C1 segment of cervical spinal cord (tissue), 14 donors: ENCODE results near the gene IFT122.
"Not testable (repeated sequence)": the region's sequence is repeated elsewhere in the genome, so short reads cannot be mapped to it uniquely, and the experiment has no call there.

ENCODE experiments used
- DNase-seq, 14 donors: peaks; one replicate each; lab custom pipeline; 2025; lab: John Stamatoyannopoulos, UW

Gene IFT122

DNA sequence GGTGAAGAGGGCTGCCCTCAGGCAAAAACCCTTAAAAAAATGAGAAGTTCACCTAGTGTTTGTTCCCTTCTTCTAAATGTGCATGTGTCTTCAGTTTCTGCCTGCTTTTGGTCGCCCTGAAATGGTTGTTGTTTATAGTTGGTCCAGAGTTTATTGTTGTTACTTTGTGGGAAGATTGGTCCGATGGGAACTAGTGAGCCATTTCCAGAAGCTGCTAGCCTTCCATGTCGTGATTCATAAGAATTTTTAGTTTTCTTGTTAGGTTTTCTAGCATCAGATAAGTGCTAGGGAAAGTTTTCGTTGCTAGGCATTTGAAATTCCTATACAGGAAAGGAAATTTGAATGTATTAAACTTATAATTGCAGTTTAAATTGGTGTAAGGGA is 33.7 kb downstream of the IFT122 start:
- no peak for DNase-seq

DNA sequence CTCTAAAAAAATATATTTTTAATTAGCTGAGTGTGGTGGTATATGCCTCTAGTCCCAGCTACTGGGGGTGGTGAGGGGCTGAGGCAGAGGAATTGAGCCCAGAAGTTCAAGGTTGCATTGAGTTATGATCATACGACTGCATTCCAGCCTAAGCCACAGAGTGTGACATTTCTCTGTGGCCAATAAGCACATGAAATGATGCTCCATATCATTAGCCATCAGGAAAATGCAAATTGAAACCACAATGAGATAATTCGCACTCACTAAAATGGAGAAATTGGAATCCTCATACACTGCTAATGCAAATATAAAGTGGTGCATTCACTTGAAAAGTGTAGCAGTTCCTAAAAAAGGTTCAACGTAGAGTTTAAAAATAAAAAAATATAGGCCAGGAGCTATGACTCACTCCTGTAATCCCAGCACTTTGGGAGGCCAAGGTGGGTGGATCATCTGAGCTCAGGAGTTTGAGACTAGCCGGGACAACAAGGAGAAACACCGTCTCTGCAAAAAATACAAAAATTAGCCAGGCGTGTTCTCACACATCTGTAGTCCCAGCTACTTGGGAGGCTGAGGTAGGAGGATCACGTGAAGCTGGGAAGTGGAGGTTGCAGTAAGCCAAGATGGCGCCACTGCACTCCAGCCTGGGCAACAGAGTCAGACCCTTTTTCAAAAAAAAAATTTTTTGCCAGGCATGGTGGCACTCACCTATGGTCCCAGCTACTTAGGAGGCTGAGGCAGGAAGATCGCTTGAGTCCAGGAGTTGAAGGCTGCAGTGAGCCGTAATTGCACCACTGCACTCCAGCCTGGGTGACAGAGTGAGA is 35.2 kb downstream of the IFT122 start:
- DNase-seq, result no peak

DNA sequence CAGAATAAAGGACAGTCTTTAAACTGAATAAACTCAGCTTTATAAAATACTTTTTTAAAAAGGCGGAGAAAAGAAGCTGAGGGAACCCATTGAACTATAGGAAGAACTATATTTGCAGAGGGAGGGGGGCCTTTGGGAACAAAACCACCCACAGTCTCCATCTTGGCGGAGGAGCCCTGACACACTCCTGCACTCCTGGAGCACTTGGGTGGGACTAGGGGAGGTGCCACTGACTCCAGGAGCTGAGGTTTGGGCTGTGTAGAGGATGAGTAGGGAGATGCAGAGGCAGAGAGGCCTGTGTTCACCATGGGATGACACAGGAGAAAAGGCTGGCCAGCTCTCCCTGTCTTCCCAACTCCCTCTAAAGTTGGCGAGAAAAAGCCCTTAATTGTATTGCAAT is 35.8 kb downstream of the IFT122 start:
- no peak for DNase-seq

DNA sequence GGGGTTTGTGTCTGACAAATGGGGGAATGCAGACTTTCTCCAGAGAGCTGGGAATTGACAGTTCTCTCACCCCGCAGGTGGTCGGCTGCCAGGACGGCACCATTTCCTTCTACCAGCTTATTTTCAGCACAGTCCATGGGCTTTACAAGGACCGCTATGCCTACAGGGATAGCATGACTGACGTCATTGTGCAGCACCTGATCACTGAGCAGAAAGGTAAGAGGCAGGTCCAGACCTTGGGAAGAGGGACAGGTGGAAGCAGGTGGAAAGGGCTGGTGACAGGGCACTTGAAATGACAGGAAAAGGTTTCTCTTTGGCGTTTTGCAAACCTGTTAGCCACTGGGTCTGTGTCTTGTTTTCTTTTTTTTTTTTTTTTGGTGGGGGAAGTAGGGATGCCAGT is 36.6 kb downstream of the IFT122 start:
- DNase-seq, result no peak

DNA sequence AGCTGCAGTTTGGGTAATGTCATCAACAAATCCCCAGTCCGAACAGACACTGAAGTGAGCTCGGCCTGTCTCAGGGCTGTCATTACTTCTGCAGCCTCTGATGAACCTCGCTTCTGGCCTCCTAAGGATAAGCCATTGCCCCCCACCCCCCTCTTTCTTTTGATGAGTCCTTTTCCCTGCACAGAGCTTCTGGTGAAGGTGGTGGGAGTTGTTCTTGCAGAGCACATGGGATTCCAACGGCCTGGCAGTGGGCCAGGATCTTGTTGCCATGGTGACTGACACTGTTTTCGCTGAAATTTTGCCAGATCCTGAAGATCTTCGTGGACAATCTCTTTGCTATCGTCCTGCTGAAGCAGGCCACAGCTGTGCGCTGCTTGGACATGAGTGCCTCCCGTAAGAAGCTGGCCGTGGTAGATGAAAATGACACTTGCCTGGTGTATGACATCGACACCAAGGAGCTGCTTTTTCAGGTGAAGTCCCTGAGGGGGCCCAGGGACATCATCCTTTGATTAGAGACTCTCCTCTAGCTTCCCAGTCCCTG is 41.3 kb downstream of the IFT122 start:
- peak in 1 of 14 donors; percentile 34 for DNase-seq

DNA sequence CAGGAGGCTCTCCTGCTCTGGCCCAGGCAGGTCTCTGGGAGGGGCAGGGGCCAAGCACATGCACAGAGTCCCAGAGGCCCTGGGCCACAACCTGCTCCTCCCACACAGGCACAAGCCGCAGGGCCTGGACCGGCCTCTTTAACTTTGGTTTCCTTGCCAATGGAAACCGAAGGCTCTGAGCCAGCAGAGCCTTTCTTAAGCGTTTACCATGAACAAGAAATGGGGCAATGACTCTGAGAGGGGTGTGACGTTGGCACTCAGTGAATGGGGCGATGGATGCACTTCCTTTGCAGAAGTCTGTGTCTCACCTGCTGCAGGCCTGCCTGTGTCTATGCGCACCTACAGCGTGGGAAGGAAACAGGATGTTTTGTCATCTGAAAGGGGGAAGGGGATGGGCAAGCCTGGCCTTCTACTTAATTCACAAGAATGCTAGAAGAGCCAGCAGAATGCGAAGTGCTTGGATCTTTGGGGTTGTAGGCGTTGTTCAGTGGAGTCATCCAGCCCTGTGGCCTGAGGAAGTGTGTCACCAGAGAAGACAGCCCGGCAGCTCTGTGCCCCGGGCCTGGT is 41.8 kb downstream of the IFT122 start:
- peak in 2 of 14 donors; percentile 25 to 44 for DNase-seq

DNA sequence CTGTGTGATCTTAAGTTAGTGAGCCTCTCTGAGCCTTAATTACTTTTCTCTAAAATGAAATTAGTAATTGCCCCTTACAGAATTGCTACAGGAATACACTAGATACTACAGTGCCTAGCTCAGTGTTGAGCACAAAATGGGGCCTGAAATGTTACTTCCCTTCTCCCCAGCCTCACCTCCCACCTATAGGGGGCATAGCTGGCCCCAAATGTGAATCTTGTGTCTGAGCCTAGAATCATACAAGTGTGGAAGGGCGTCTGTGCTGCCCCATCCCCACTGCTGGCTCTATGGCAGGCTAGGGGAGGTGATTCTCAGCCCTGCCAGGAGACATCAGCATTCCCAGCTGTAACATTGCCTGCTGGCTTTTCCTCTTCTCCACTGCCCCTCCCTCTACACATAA is 42.7 kb downstream of the IFT122 start:
- no peak for DNase-seq

DNA sequence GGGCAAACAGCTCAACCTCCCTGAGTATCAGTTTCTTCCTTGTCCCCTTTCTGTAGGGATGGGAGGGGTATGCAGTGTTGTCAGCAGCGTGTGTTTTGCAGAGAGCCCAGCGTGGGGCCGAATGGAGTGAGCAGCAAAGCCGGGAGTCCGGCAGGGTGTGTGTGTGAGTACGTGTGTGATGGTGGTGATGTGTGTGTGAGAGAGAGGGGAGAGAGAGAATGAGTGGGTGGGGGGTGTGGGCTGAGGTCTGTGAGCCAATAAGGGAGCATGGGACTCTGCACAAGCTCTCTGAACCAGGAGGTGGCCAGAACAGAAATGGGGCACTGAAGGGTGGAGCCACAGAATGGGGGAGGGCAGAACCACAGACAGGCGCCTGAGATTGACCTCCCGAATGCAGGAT is 43.8 kb downstream of the IFT122 start:
- no peak for DNase-seq

DNA sequence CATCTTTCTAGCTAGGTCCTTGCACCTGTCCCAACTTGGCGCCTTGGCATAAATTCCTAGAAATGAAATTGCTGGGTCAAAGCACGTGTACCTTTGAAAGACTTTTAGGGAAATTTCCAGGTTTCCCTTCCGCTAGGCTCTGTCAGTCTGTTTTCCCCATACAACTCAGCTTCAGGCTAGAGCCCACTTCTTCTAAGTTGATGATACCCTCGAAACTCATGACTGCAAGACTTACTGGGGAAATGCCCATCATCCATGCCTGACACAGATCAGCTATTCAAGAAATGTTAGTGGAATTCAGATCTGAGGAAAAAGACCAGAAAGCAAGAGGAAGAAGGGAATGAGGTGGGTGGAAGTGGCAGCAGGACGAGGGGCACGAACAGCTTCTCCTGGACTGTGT is 45.1 kb downstream of the IFT122 start:
- DNase-seq, result not testable (repeated sequence)

DNA sequence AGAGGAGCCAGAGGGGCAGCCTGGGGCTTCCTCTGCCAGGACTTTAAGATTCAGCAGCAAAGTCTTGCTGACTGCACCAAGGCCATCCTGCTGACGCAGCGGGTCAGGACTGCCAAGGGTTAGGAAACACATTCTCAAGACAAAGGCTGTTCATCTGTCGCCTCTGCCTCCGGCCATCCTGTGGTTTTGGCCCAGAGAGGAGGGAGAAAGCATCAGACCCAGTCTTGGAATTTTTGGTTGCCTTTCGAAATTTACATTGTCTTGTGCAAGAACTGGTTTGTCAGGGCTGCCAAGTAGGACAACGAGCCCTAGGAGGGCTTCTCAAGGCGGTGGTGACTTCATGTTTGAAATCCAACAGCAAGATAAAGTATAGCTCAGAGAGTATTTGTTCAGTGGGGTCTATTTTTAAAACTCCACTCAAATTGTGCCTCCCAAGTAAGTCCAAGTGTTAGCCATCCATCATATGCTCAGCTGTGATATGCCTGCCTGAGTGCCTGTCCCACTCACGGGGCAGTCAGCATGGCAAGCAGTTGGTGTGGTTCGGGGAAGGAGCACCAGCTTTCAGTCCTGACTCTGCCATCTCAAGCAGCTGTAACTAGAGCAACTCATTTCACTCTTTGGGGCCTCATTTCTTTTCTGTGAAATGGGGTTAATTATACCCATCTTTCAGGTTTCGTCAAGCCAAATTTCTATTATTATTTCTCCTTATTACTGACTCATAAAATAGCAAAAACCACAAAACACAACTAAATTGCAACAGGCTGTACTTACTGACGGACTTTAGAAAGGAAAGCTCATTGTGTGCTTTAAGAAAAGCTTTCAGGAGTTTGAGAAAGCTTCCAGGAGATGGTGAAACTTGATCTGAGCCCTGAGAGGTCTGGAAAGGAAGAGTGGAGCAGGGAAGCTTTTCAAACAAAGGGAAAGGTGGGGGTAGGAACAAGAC is 46.0 kb downstream of the IFT122 start:
- DNase-seq, result peak in 12 of 14 donors; percentile 9 to 80 (median 48)

DNA sequence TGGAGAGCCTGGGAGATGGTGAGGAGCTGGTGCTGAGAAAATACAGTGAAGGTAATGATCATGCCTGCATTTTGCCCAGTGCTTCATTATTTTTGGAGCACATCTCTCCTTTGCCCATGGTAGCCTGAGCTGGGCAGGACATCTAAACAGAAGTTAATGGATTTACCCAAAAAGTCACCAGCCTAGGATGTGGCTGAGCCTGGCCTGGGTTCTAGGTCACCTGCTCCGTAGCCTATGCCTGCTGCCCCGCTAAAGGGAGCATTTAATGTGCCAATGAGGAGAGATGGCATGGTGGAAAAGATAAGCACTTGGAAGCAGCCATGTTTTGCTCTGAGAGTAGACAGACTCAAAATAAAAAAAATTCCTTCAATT is 46.6 kb downstream of the IFT122 start:
- no peak for DNase-seq

DNA sequence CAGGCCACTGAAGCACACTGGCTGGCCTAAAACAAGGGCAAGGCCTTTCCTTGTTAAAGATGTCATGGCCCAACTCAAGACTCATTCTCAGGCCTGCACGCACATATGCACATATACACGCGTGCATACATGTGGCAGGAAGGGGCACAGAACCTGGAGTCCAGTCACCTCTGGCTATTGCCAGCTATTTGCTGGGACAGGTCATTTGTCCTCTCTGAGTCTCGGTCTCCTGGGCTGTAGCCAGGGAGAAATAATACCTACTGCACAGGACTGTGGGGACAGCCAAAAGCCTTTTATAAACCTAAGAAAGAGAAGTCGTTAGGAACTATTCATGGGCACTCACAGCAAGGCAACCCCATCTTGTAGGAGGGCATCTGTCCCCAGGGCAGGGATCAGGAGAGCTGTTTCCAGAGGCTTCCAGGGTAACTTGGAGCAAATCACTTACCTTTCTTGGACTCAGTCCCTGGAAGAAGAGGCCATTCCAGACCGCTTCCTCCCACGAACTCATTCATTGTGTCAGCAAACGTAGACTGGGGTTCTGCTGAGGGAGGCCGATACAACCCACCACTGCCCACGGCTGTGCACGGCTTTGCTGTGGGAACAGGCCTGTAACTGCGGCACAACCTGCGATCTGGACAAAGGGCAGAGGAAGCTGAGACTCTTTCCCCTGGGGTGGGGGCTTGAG is 47.3 kb downstream of the IFT122 start:
- DNase-seq, result peak in 2 of 14 donors; percentile 8 to 34

DNA sequence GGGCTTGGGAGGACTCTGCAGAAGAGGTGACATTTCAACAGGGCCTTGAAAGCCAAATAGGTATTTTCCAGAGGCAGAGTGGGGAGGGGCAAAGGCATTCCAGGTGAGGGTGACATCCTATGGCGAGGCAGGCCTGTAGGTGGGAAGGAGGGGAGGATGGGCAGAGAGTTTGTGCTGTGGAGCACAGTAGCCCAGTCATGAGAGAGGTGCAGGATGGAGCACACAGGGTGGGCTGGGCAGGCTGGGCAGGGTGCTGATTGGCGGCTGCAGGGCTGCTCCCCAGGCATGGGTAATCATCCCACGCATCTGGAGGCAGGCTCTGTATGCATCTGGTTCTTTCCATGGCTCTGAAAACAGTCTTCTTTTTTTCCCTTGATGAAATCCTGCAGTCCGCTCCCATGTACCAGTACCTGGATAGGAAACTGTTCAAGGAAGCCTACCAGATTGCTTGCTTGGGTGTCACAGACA is 47.9 kb downstream of the IFT122 start:
- not testable (repeated sequence) for DNase-seq

DNA sequence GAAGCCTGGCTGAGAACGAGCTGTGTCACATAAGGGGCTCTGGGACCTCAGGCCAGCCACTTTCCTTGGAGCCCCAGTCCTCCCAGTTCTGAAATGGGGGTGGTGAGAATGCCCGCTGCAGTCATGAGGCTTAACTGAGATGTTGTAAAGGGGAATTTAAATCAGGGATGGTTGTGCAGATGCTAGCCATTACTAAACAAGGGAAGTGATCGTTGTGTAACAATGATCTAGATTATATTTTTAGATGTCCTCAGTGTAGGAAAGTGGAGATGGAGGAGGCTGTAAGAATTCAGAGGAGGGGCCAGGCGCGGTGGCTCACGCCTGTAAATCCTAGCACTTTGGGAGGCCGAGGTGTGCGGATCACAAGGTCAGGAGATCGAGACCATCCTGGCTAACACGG is 49.2 kb downstream of the IFT122 start:
- DNase-seq, result not testable (repeated sequence)

DNA sequence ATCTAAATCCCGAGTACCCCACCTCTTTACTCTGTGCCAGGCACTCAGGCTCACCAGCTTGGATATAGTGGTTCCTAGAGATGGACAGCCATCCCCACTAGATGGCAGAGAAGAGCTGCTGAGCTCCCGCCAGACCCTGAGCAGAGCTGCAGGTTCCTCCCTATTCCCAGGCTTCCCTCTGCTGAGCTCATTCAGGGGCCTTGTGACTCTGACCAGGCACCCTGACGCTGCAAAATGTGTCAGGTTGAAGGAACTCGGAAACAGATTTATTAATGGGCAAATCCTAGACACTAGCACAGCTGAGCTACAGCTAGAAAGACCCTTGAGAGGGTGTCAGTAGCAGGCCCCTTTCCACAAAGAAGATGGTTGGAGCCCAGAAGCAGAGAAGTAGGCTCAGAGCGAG is 50.2 kb downstream of the IFT122 start:
- peak in 13 of 14 donors; percentile 36 to 91 (median 81) for DNase-seq

DNA sequence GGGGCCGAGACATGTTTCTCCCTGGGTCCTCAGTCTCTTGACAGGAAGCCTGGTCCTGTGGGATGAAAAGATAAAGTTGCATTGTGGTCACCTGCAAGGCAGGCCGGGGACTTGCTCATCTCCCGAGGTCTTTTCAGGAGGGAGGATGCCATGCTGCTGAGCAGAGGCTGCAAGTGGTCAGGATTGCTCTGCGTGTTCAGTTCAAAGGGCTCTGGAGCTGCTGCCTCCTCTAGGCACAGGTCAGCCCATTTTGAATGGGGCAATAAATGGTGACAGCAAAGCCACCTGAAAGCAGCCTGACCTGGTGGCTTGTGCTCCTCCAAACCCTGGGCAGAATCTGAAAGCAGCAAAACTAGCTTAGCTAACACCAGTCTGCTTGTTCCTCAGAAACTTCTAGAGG is 51.1 kb downstream of the IFT122 start:
- DNase-seq, result not testable (repeated sequence)

DNA sequence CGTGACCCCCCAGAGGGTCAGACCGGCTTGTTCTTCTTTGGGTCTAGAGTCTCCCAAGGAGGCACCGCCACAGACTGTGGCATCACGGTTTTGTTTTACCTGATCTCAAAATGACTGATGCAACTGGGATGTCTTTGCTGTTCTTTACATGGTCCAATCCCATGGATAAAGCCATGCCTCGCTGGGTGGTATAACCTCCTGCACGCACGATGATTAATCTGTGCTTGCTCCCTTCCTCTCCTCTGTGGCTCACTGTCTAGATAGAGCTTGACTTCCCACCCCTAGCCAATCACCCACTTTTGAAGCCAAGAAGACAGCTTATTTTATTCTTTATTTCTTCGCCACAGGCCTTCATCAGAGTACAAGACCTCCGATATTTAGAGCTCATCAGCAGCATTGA is 51.8 kb downstream of the IFT122 start:
- no peak for DNase-seq

DNA sequence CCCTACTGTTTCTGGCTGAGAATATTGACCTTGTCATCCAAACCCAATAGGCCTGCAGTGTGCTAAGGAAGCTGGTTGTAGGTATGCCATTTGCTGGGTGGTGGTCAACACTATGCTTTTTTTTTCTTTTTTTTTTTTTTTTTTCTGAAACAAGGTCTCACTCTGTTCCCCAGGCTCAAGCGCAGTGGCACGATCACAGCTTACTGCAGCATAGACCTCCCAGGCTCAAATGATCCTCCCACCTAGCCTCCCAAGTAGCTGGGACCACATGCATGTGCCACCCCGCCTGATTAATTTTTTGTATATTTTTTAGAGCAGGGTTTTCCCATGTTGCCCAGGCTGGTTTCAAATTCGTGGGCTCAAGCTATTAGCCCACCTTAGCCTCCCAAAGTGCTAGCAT is 52.7 kb downstream of the IFT122 start:
- no peak for DNase-seq

DNA sequence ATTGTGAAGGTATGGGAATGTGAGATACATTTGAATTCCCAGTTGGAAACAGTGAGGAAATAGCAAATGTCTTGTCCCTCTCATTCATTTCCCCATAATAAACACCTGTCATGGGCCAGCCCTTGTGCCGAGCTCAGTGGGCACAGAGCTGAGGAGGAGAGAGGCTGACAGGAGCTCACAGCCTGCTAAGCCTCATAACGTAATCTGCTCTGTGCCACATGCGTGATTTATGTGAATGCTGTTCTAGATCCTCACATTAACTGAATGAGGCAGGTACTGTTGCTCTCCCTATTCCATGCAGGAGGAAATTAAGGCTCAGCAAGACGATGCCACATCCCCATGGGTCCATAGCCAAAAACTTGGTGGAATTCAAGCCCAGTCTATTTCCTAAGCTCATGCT is 53.2 kb downstream of the IFT122 start:
- DNase-seq, result no peak

DNA sequence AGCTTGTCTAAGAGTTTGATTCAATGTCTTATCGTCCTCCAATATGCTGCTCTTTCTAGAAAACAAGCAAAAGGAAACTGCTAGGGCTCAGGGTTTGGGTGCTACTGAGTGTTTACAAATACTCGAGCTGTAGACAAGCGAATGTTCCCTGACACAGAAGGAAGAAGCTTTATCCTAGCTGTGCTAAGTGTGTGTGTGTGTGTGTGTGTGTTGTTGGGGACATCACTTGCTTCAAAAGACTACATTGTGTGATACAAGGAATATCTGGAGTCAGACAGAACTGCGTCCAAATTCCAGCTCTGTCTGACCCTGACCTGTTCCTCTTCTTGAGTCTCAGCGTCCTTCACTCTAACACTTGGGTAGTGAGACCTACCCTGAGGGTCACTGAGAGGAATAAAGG is 54.5 kb downstream of the IFT122 start:
- not testable (repeated sequence) for DNase-seq

DNA sequence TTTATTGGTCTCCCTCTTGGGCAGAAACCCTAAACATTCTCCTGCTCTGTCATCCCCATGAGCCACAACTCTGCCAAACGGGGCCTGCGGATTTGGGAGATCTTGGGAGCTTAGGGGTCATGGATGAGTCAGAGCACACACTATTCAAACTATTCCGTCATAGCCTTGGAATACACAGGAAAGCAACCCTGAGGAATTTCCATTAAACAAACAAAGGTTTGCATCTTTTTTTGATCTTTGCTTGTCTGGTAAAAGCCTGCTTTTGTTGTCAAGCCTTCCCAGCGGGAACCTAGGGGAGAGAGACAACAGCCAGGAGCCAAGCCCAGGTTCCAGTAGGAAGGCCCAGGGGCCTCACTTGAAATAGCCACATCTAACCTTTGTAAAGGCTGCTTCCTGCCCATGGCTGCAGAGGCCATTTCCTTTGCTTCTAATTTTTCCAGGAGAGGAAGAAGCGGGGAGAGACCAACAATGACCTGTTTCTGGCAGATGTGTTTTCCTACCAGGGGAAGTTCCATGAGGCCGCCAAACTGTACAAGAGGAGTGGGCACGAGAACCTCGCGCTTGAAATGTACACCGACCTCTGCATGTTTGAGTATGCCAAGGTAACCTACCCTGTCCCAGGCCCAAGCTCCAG is 55.1 kb downstream of the IFT122 start:
- not testable (repeated sequence) for DNase-seq
